Fibroblast of lung (primary cell): ENCODE data around the gene MARF1.

Experiments used
- CTCF ChIP-seq, 2 donors: IDR thresholded peaks in 1 of 2; conservative IDR thresholded peaks in 1 of 2; 1 replicate in 1 of 2; 2 replicates in 1 of 2; pipeline ENCODE4 v1.5.1; 2011 to 2012; ENCODE audit warnings: low read length in 2 of 2, control low read depth in 1 of 2, inconsistent platforms in 1 of 2, low read depth in 1 of 2, mild to moderate bottlenecking in 1 of 2
- EZH2 ChIP-seq: IDR thresholded peaks from 2 replicates; pipeline ENCODE4 v1.5.1; 2012; ENCODE audit warnings: low read length, control low read depth, mild to moderate bottlenecking; ENCODE audit errors: missing control alignments

GRCh38 chr16:15658556-15658955 is 15.6 kb upstream of the MARF1 start:
- TF ChIP-seq CTCF (conservative IDR thresholded peaks at IDR 0.05 in 1 of 2, IDR thresholded peaks at IDR 0.05 in 1 of 2; ENCODE audit: low read depth in 1 of 2, low read length in 2 of 2) (no peak), EZH2 (no peak)
